Cardiac septum (tissue), 1 donor: Measurements from ENCODE around the gene DDHD1. TPM values are rescaled to one million over a fixed set of nuclear protein-coding genes. Genes with fewer than 3 reads are reported as not detected.

Experiments
- DNase-seq: peaks from one replicate; pipeline ENCODE4 v3.0.0-alpha.2; 2020; ENCODE audit warnings: low spot score
- intact Hi-C: fragments of 100-400 bp; cut with DNase I; formaldehyde crosslinking; loops from one replicate; pipeline ENCODE4 v1.14.0; 2022
- total RNA-seq: library from RNA; stranded (reverse); fragmentation: NEBNext Ultra II Directional; extraction: Animal tissue kit (Norgen Biotek cat#: 25700); gene quantifications from one replicate; pipeline ENCODE4 v1.2.1, GENCODE V29; 2021
- donor health status: DM: no; HTN: no; CAD: no.

DDHD1 gene
- total RNA-seq, 1 donor from 2014 or later: 8.3 TPM

GRCh38 chr14:53011053-53011462, 142.1 kb downstream of the DDHD1 start:
- DNase-seq: no peak
- intact Hi-C loops: no loop called here

- intact Hi-C loops: no loop called here
Measured at GRCh38 chr14:53010193-53011040, 142.7 kb downstream of the DDHD1 start.

GRCh38 chr14:53006931-53007562, 146.1 kb downstream of the DDHD1 start:
- intact Hi-C loops: no loop called here
- no peak for DNase-seq

More at GRCh38 chr14:53010193-53011040, 142.7 kb downstream of the DDHD1 start:
- no peak for DNase-seq

- intact Hi-C loops: no loop called here
- no peak for DNase-seq
Measured at GRCh38 chr14:53004976-53005375, 148.1 kb downstream of the DDHD1 start.

GRCh38 chr14:53003776-53004175, 149.3 kb downstream of the DDHD1 start:
- no peak for DNase-seq
- intact Hi-C loops: no loop called here

- intact Hi-C loops: no loop called here
- no peak for DNase-seq
Measured at GRCh38 chr14:53002576-53002975, 150.5 kb downstream of the DDHD1 start.

- DNase-seq: no peak
- intact Hi-C loops: no loop called here
Measured at GRCh38 chr14:53001787-53002378, 151.2 kb downstream of the DDHD1 start.

GRCh38 chr14:52998376-52999015, 154.6 kb downstream of the DDHD1 start:
- intact Hi-C loops: no loop called here
- no peak for DNase-seq

- intact Hi-C loops: no loop called here
- DNase-seq: no peak
Measured at GRCh38 chr14:52996493-52996892, 156.6 kb downstream of the DDHD1 start.

- DNase-seq: no peak
Measured at GRCh38 chr14:52995998-52996397, 157.1 kb downstream of the DDHD1 start.

GRCh38 chr14:52992236-52992870, 160.8 kb downstream of the DDHD1 start:
- intact Hi-C loops: no loop called here
- no peak for DNase-seq

More at GRCh38 chr14:52995998-52996397, 157.1 kb downstream of the DDHD1 start:
- intact Hi-C loops: no loop called here

GRCh38 chr14:52988139-52988538, 165.0 kb downstream of the DDHD1 start:
- no peak for DNase-seq
- intact Hi-C loops: no loop called here

- no peak for DNase-seq
- intact Hi-C loops: no loop called here
Measured at GRCh38 chr14:52987514-52987913, 165.6 kb downstream of the DDHD1 start.

- intact Hi-C loops: no loop called here
- DNase-seq: no peak
Measured at GRCh38 chr14:52987042-52987441, 166.1 kb downstream of the DDHD1 start.

Other genes with a start within 250 kb of the DDHD1 start
- gene FERMT2, start 202.3 kb downstream of the DDHD1 start, total RNA-seq: 156 TPM